ENCODE measurements around the gene SAPCD1.

Gene SAPCD1

GRCh38 chr6:31767096-31767645 lies 4.7 kb downstream of the SAPCD1 start:
- Histone ChIP-seq H3K27ac (no peak overlapping the region), H3K36me3 (no peaks in the 10 kb centered on the region), H3K9me3 (ENCODE audit: severe bottlenecking) (peaks cover 2% of the 10 kb centered on the region), H3K27me3 (ENCODE audit: insufficient read depth, low read depth, severe bottlenecking) (no peaks in the 10 kb centered on the region), H3K4me3 (ENCODE audit: low read depth, low read length) (no peak overlapping the region)
- DNase-seq: no peak
- no peak for TF ChIP-seq CTCF (IDR thresholded peaks at IDR 0.05; ENCODE audit: low read depth, low read length)

GRCh38 chr6:31768363-31769257 lies 6.2 kb downstream of the SAPCD1 start:
- Histone ChIP-seq H3K27ac (no peak overlapping the region), H3K4me3 (ENCODE audit: low read depth, low read length) (no peak overlapping the region), H3K36me3 (no peaks in the 10 kb centered on the region), H3K27me3 (ENCODE audit: insufficient read depth, low read depth, severe bottlenecking) (no peaks in the 10 kb centered on the region), H3K9me3 (ENCODE audit: severe bottlenecking) (no peaks in the 10 kb centered on the region)
- DNase-seq: no peak
- TF ChIP-seq CTCF (IDR thresholded peaks at IDR 0.05; ENCODE audit: low read depth, low read length): no peak

GRCh38 chr6:31769684-31770371 lies 7.4 kb downstream of the SAPCD1 start:
- no peak overlapping the region for H3K27ac ChIP-seq
- peak; percentile 94 for DNase-seq
- no peaks in the 10 kb centered on the region for H3K9me3 ChIP-seq (ENCODE audit: severe bottlenecking)
- no peaks in the 10 kb centered on the region for H3K27me3 ChIP-seq (ENCODE audit: insufficient read depth, low read depth, severe bottlenecking)
- peak; percentile 98 for TF ChIP-seq CTCF (IDR thresholded peaks at IDR 0.05; ENCODE audit: low read depth, low read length)
- no peaks in the 10 kb centered on the region for H3K36me3 ChIP-seq
- H3K4me3 ChIP-seq (ENCODE audit: low read depth, low read length): no peak overlapping the region

- DNase-seq: no peak
- no peak for TF ChIP-seq CTCF (IDR thresholded peaks at IDR 0.05; ENCODE audit: low read depth, low read length)
Measured at GRCh38 chr6:31770860-31771259, 8.4 kb downstream of the SAPCD1 start.

GRCh38 chr6:31771992-31772358 lies 9.5 kb downstream of the SAPCD1 start:
- DNase-seq: no peak
- H3K27ac ChIP-seq: no peak overlapping the region
- H3K9me3 ChIP-seq (ENCODE audit: severe bottlenecking): no peaks in the 10 kb centered on the region
- no peaks in the 10 kb centered on the region for H3K27me3 ChIP-seq (ENCODE audit: insufficient read depth, low read depth, severe bottlenecking)
- no peaks in the 10 kb centered on the region for H3K36me3 ChIP-seq
- no peak overlapping the region for H3K4me3 ChIP-seq (ENCODE audit: low read depth, low read length)
- TF ChIP-seq CTCF (IDR thresholded peaks at IDR 0.05; ENCODE audit: low read depth, low read length): no peak

More at GRCh38 chr6:31770860-31771259, 8.4 kb downstream of the SAPCD1 start:
- Histone ChIP-seq H3K4me3 (ENCODE audit: low read depth, low read length) (no peak overlapping the region), H3K27me3 (ENCODE audit: insufficient read depth, low read depth, severe bottlenecking) (no peaks in the 10 kb centered on the region), H3K27ac (no peak overlapping the region), H3K9me3 (ENCODE audit: severe bottlenecking) (no peaks in the 10 kb centered on the region), H3K36me3 (no peaks in the 10 kb centered on the region)

Measured in WERI-Rb-1 (cell line).